Mesenchymal stem cell (in vitro differentiated cells and primary cell): ENCODE measurements around the gene CALCOCO2.
"Not testable (repeated sequence)": the region's sequence is repeated elsewhere in the genome, so short reads cannot be mapped to it uniquely, and the experiment has no call there.

Source experiments
- DNase-seq: peaks from one replicate; pipeline ENCODE4 v3.0.0-alpha.2; 2013
- H2AFZ ChIP-seq: one replicate; pipeline ENCODE4 v1.6.1; 2013; ENCODE audit warnings: low read depth, mild to moderate bottlenecking, control low read depth, inconsistent platforms, low read length, moderate library complexity
- H2AK5ac ChIP-seq: 2 replicates; pipeline ENCODE4 v1.6.1; 2013; ENCODE audit warnings: low read length, moderate library complexity, mild to moderate bottlenecking, inconsistent platforms; ENCODE audit not compliant: severe bottlenecking
- H2BK120ac ChIP-seq: one replicate; pipeline ENCODE4 v1.6.1; 2013; ENCODE audit warnings: low read depth, mild to moderate bottlenecking, inconsistent platforms, low read length, moderate library complexity
- H2BK12ac ChIP-seq, 2 experiments: one replicate each; pipeline ENCODE4 v1.6.1; 2013; ENCODE audit warnings: inconsistent platforms in 2 of 2, low read length in 2 of 2, mild to moderate bottlenecking in 2 of 2, moderate library complexity in 2 of 2, control low read depth in 1 of 2
- H2BK15ac ChIP-seq: one replicate; pipeline ENCODE4 v1.6.1; 2013; ENCODE audit warnings: mild to moderate bottlenecking, low read depth, inconsistent platforms; ENCODE audit not compliant: poor library complexity, severe bottlenecking
- H2BK5ac ChIP-seq: 2 replicates; pipeline ENCODE4 v1.6.1; 2013; ENCODE audit warnings: low read depth, mild to moderate bottlenecking, low read length, control low read depth, inconsistent platforms; ENCODE audit not compliant: poor library complexity, severe bottlenecking
- H3K14ac ChIP-seq, 2 experiments: one replicate each; pipeline ENCODE4 v1.6.1; 2013; ENCODE audit warnings: inconsistent platforms in 2 of 2, low read length in 2 of 2, control low read depth in 1 of 2, mild to moderate bottlenecking in 1 of 2, moderate library complexity in 1 of 2
- H3K18ac ChIP-seq, 2 experiments: one replicate each; pipeline ENCODE4 v1.6.1; 2013; ENCODE audit warnings: inconsistent platforms in 2 of 2, low read length in 2 of 2, control low read depth in 1 of 2, low read depth in 1 of 2, mild to moderate bottlenecking in 1 of 2
- H3K23ac ChIP-seq, 2 experiments: one replicate each; pipeline ENCODE4 v1.6.1; 2013; ENCODE audit warnings: inconsistent platforms in 2 of 2, low read length in 2 of 2, mild to moderate bottlenecking in 2 of 2, moderate library complexity in 2 of 2, control low read depth in 1 of 2
- H3K27ac ChIP-seq: 2 replicates; pipeline ENCODE4 v1.5.1; 2013; ENCODE audit warnings: mild to moderate bottlenecking, moderate library complexity, low read length, control low read depth, inconsistent platforms; ENCODE audit not compliant: poor library complexity, severe bottlenecking
- H3K27me3 ChIP-seq, 2 experiments: 2 replicates each; pipeline versions ENCODE4 v1.6.1 to v1.7.0; 2013; ENCODE audit warnings: low read length in 2 of 2, mild to moderate bottlenecking in 2 of 2, moderate library complexity in 2 of 2, control low read depth in 1 of 2, inconsistent platforms in 1 of 2; ENCODE audit not compliant: control insufficient read depth in 1 of 2, insufficient read depth in 1 of 2
- H3K36me3 ChIP-seq, 2 experiments: 2 replicates each; pipeline versions ENCODE4 v1.6.1 to v1.7.0; 2013; ENCODE audit warnings: low read length in 2 of 2, control low read depth in 1 of 2, inconsistent platforms in 1 of 2, low read depth in 1 of 2, mild to moderate bottlenecking in 1 of 2; ENCODE audit not compliant: insufficient read depth in 2 of 2, control insufficient read depth in 1 of 2
- H3K4ac ChIP-seq, 2 experiments: one replicate each; pipeline ENCODE4 v1.6.1; 2013; ENCODE audit warnings: inconsistent platforms in 2 of 2, low read length in 2 of 2, mild to moderate bottlenecking in 2 of 2, moderate library complexity in 2 of 2, control low read depth in 1 of 2, low read depth in 1 of 2
- H3K4me1 ChIP-seq: 2 replicates; pipeline ENCODE4 v1.6.1; 2013; ENCODE audit warnings: low read depth, low read length, control low read depth; ENCODE audit not compliant: control insufficient read depth, insufficient read depth
- H3K4me2 ChIP-seq: 2 replicates; pipeline ENCODE4 v1.6.1; 2013; ENCODE audit warnings: low read length, mild to moderate bottlenecking, inconsistent platforms; ENCODE audit not compliant: poor library complexity, severe bottlenecking
- H3K4me3 ChIP-seq, 2 experiments: 2 replicates each; pipeline versions ENCODE4 v1.5.1 to v1.7.0; 2013; ENCODE audit warnings: low read length in 2 of 2, mild to moderate bottlenecking in 2 of 2, control low read depth in 1 of 2, low read depth in 1 of 2; ENCODE audit not compliant: insufficient read depth in 1 of 2
- H3K79me1 ChIP-seq: replicated peaks from 2 replicates; pipeline ENCODE4 v1.6.1; 2013; ENCODE audit warnings: mild to moderate bottlenecking, control low read depth, low read length, inconsistent platforms; ENCODE audit not compliant: poor library complexity, severe bottlenecking
- H3K9ac ChIP-seq: 2 replicates; pipeline ENCODE4 v1.7.0; 2013; ENCODE audit warnings: mild to moderate bottlenecking, low read length, moderate library complexity
- H3K9me3 ChIP-seq: 2 replicates; pipeline ENCODE4 v1.7.0; 2013; ENCODE audit warnings: mild to moderate bottlenecking, low read length; ENCODE audit not compliant: control insufficient read depth
- H4K8ac ChIP-seq: one replicate; pipeline ENCODE4 v1.6.1; 2013; ENCODE audit warnings: inconsistent platforms, mild to moderate bottlenecking, low read length, moderate library complexity
- H4K91ac ChIP-seq: one replicate; pipeline ENCODE4 v1.6.1; 2013; ENCODE audit warnings: mild to moderate bottlenecking, low read length, inconsistent platforms
- WGBS: methylation state at CpG from one replicate; pipeline ENCODE4 v1.1.7; 2013; ENCODE audit warnings: mixed read lengths; 5-methylcytosine and 5-hydroxymethylcytosine counted together

CALCOCO2 gene

DNA sequence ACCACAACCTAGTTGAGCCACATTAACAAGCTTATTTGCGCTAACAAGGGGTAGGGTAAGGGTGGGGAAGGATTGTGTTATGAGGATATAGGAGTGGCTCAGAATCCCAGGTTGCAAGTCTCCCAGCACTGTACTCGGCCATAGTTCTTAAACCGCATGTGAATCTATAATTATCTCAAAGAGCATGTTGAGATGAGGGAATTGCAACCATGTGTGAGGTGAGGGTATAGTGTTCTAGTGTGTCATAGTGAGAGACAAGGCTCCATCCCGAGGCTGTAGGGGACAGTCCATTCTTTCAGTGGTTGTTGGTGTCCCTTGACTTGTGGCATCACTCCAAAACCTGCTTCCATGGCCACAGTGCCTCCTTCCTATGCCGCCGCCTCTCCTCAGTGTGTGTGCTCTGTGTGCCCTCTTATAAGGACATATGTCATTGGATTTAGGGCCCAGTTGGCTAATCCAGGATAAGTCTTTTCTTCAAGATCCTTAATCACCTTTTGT lies 39.0 kb downstream of the CALCOCO2 start:
- H3K4me1 ChIP-seq: no peaks in the 10 kb centered on the region
- no peak overlapping the region for H3K14ac ChIP-seq
- no peak overlapping the region for H2BK15ac ChIP-seq
- H3K27ac ChIP-seq: no peak overlapping the region
- H4K8ac ChIP-seq: no peak overlapping the region
- no peaks in the 10 kb centered on the region for H3K79me1 ChIP-seq
- H2BK5ac ChIP-seq: no peak overlapping the region
- no peak overlapping the region for H3K18ac ChIP-seq
- H2AK5ac ChIP-seq: no peak overlapping the region
- peak overlapping the region in 1 of 2 experiments; percentile 87 for H3K23ac ChIP-seq
- no peak overlapping the region for H3K4me3 ChIP-seq
- WGBS: 92% methylated on average over 6 of the region's 6 CpGs
- DNase-seq: no peak
- no peak overlapping the region for H3K4me2 ChIP-seq
- H3K9ac ChIP-seq: no peak overlapping the region
- H3K9me3 ChIP-seq: no peaks in the 10 kb centered on the region
- no peak overlapping the region for H2AFZ ChIP-seq
- H2BK12ac ChIP-seq: peak overlapping the region; percentile 29 to 78
- peak overlapping the region in 1 of 2 experiments; percentile 67 for H3K4ac ChIP-seq
- H2BK120ac ChIP-seq: no peak overlapping the region
- H3K27me3 ChIP-seq: peaks cover under 1 to 20% of the 10 kb centered on the region in 2 experiments
- no peak overlapping the region for H4K91ac ChIP-seq
- H3K36me3 ChIP-seq: peaks cover 0 to 9% of the 10 kb centered on the region in 2 experiments

DNA sequence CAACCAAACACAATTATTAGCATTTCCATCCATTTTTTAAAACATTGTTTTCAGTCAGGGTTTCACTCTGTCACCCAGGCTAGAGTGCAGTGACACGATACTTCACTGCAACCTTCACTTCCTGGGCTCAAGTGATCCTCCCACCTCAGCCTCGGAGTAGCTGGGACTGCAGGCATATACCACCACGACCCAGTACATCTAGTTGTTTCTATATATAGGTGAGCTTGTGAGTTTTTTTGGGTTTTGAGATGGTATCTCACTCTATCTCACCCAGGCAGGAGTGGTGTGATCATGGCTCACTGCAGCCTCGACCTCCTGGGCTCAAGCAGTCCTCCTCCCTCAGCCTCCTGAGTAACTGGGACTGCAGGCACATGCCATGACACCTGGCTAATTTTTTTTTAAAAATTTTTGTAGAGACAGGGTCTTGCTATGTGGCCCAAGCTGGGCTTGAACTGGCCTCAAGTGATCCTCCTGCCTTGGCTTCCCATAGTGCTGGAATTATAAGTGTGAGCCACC lies 40.3 kb downstream of the CALCOCO2 start:
- peaks cover 5 to 20% of the 10 kb centered on the region in 2 experiments for H3K27me3 ChIP-seq
- H2BK15ac ChIP-seq: no peak overlapping the region
- H4K8ac ChIP-seq: no peak overlapping the region
- peak overlapping the region in 1 of 2 experiments; percentile 74 for H3K18ac ChIP-seq
- no peaks in the 10 kb centered on the region for H3K79me1 ChIP-seq
- peak overlapping the region in 1 of 2 experiments; percentile 80 for H2BK12ac ChIP-seq
- H3K36me3 ChIP-seq: peaks cover 0 to 3% of the 10 kb centered on the region in 2 experiments
- no peak overlapping the region for H3K14ac ChIP-seq
- no peak overlapping the region for H3K4me3 ChIP-seq
- no peak overlapping the region for H2AK5ac ChIP-seq
- no peak overlapping the region for H3K27ac ChIP-seq
- H2BK120ac ChIP-seq: no peak overlapping the region
- H3K4me1 ChIP-seq: no peaks in the 10 kb centered on the region
- no peak overlapping the region for H3K4me2 ChIP-seq
- no peaks in the 10 kb centered on the region for H3K9me3 ChIP-seq
- no peak overlapping the region for H4K91ac ChIP-seq
- WGBS: 92% methylated on average over 2 of the region's 4 CpGs
- H3K4ac ChIP-seq: peak overlapping the region in 1 of 2 experiments; percentile 11
- no peak overlapping the region for H3K9ac ChIP-seq
- no peak overlapping the region for H3K23ac ChIP-seq
- DNase-seq: no peak
- H2AFZ ChIP-seq: no peak overlapping the region
- H2BK5ac ChIP-seq: no peak overlapping the region

DNA sequence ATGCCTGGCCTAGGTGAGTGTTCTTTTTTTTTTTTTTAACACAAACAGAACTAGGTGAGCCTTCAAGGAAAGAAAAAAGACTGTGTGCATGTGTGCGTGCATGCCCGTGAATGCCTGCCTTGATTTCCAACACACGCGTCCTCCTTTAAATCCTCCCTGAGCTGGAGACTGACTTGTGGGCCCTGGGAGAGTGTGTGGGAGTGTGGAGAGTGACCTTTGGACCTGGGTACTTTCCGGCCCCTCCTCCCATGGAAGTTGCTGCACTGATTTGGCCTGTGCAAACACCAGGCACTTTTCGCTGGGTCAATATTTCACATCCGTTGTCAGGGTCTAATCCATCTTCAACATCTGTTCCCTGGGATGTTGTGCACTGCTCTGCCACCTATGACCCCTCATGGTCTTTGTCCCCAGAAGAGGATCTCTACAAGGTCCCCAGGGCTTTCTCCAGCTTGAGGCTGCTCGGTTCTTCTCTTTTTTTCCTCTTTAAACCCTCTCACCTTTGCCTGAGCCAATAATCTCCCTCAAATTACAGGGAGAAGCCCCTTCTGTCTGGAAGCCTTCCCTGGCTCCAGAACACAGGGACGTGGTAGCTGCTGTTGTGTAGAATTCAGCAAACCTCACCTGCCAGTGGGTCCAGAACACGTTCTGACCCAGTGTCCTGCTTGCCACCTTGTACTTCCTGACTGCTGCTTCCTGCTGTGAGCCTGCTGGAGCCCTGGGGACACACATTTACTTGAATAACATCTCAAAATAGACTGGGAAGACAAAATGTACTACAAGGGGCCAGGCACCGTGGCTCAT lies 40.9 kb downstream of the CALCOCO2 start:
- Histone ChIP-seq H3K9me3 (no peaks in the 10 kb centered on the region), H3K14ac (no peak overlapping the region), H3K36me3 (no peaks in the 10 kb centered on the region), H3K4me3 (no peak overlapping the region), H3K27ac (no peak overlapping the region), H4K8ac (no peak overlapping the region), H3K23ac (no peak overlapping the region), H2BK5ac (no peak overlapping the region), H2BK120ac (peak overlapping the region; percentile 6), H3K4me1 (no peaks in the 10 kb centered on the region), H2BK15ac (peak overlapping the region; percentile 3), H4K91ac (no peak overlapping the region), H3K4ac (peak overlapping the region in 1 of 2 experiments; percentile 11), H3K27me3 (peaks cover 9 to 20% of the 10 kb centered on the region in 2 experiments), H2BK12ac (peak overlapping the region; percentile 6 to 98), H3K79me1 (no peaks in the 10 kb centered on the region), H2AK5ac (no peak overlapping the region), H3K18ac (peak overlapping the region; percentile 1 to 23), H3K9ac (no peak overlapping the region), H2AFZ (no peak overlapping the region), H3K4me2 (no peak overlapping the region)
- DNase-seq: peak; percentile 67
- WGBS: 30% methylated on average over 11 of the region's 11 CpGs

- H3K79me1 ChIP-seq, DNase-seq, H3K36me3 ChIP-seq, H3K4me2 ChIP-seq, H3K23ac ChIP-seq, H3K9me3 ChIP-seq, H3K4me3 ChIP-seq, H3K4ac ChIP-seq, H2AFZ ChIP-seq, H4K8ac ChIP-seq, H2BK15ac ChIP-seq, H3K27ac ChIP-seq, H3K14ac ChIP-seq, H4K91ac ChIP-seq, H3K9ac ChIP-seq, H2BK5ac ChIP-seq, H2BK120ac ChIP-seq, H3K4me1 ChIP-seq, H2AK5ac ChIP-seq: not testable (repeated sequence)
- Histone ChIP-seq H3K18ac (peak overlapping the region in 1 of 2 experiments; percentile 1), H2BK12ac (peak overlapping the region; percentile 12 to 49), H3K27me3 (peaks cover 14 to 23% of the 10 kb centered on the region in 2 experiments)
- 90% methylated on average over 1 of the region's 3 CpGs for WGBS
Measured at GRCh38 chr17:48872409-48872808, 41.6 kb downstream of the CALCOCO2 start.
